Prostate gland (tissue), 2 donors: ENCODE measurements around the gene EIF3I. TPM values are rescaled to one million over a fixed set of nuclear protein-coding genes. Genes with fewer than 3 reads are reported as not detected.

Experiments used
- DNase-seq: peaks from one replicate; pipeline ENCODE4 v3.0.0-alpha.2; 2019; ENCODE audit warnings: low spot score
- H3K27ac ChIP-seq, 2 donors: fragments of 200-600 bp; sonication (generic); 2 replicates each; pipeline ENCODE4 v1.5.1; 2017 to 2019
- H3K27me3 ChIP-seq: fragments of 200-600 bp; sonication (generic); replicated peaks from 2 replicates; pipeline ENCODE4 v1.5.1; 2019; ENCODE audit not compliant: insufficient read depth
- H3K36me3 ChIP-seq, 2 donors: fragments of 200-600 bp; sonication (generic); 1 replicate in 1 of 2; 2 replicates in 1 of 2; pipeline versions ENCODE4 v1.5.1 to v1.8.1; 2017 to 2019
- H3K4me1 ChIP-seq: fragments of 200-600 bp; sonication (generic); replicated peaks from 2 replicates; pipeline ENCODE4 v1.5.1; 2019
- H3K4me3 ChIP-seq, 2 donors: fragments of 200-600 bp; sonication (generic); 2 replicates each; pipeline ENCODE4 v1.5.1; 2017 to 2019
- H3K9me3 ChIP-seq: fragments of 200-600 bp; sonication (generic); 2 replicates; pipeline ENCODE4 v1.5.1; 2017
- CTCF ChIP-seq, 4 experiments: fragments of 200-600 bp in 2 of 4; fragments of 450-650 bp in 2 of 4; sonication (generic) in 2 of 4; IDR thresholded peaks; 1 replicate in 3 of 4; 2 replicates in 1 of 4; pipeline ENCODE4 v1.5.1; 2016 to 2019; ENCODE audit warnings: antibody characterized with exemption in 4 of 4, mild to moderate bottlenecking in 2 of 4, moderate library complexity in 2 of 4
- POLR2A ChIP-seq: fragments of 450-650 bp; IDR thresholded peaks from one replicate; pipeline ENCODE4 v1.6.1; 2016; ENCODE audit warnings: antibody characterized with exemption, mild to moderate bottlenecking
- POLR2AphosphoS5 ChIP-seq: sonication (generic); formaldehyde crosslinking; IDR thresholded peaks from one replicate; pipeline ENCODE4 v1.6.1; 2017; ENCODE audit warnings: antibody characterized with exemption
- WGBS: methylation state at CpG from one replicate; pipeline ENCODE4 v1.1.5; 2018; 5-methylcytosine and 5-hydroxymethylcytosine counted together
- intact Hi-C: fragments of 100-400 bp; cut with DNase I; formaldehyde crosslinking; loops from one replicate; pipeline ENCODE4 v1.14.2; 2022
- total RNA-seq, 2 donors: library from RNA; depleted of rRNA; stranded (reverse); fragments of >200 nt; gene quantifications; one replicate each; pipeline ENCODE4 v1.1.0, GENCODE V29; 2016

EIF3I gene
- total RNA-seq, 2 donors from 2014 or later = 158 to 181 TPM

GRCh38 chr1:32234792-32235191, 12.6 kb downstream of the EIF3I start:
- WGBS = 78% methylated on average over 7 of the region's 7 CpGs
- Histone ChIP-seq H3K9me3 (no peaks in the 10 kb centered on the region), H3K27ac (no peak overlapping the region), H3K4me1 (no peaks in the 10 kb centered on the region), H3K4me3 (no peak overlapping the region), H3K36me3 (peaks cover 3 to 9% of the 10 kb centered on the region in 2 donors), H3K27me3 (no peaks in the 10 kb centered on the region)
- TF ChIP-seq POLR2A (no peak), POLR2AphosphoS5 (no peak), CTCF (IDR thresholded peaks at IDR 0.05) (no peak)
- no peak for DNase-seq
- intact Hi-C loops = no loop called here

- peak overlapping the region in 1 of 2 donors; percentile 81 for H3K27ac ChIP-seq
- H3K4me3 ChIP-seq = no peak overlapping the region
- WGBS = 30% methylated on average over 4 of the region's 4 CpGs
- H3K27me3 ChIP-seq = no peaks in the 10 kb centered on the region
- intact Hi-C loops = no loop called here
- no peak for DNase-seq
- TF ChIP-seq POLR2AphosphoS5 = no peak
- no peak for TF ChIP-seq CTCF (IDR thresholded peaks at IDR 0.05)
- TF ChIP-seq POLR2A = no peak
- no peaks in the 10 kb centered on the region for H3K4me1 ChIP-seq
- H3K36me3 ChIP-seq = no peaks in the 10 kb centered on the region
- H3K9me3 ChIP-seq = no peaks in the 10 kb centered on the region
These were observed 17.1 kb downstream of the EIF3I start for GRCh38 chr1:32239337-32239736.

- intact Hi-C loops = loop anchor here (5.0 kb wide), 2 partner anchors 57 to 113 kb away; no protein-coding TSS in a partner anchor
- Histone ChIP-seq H3K4me3 (peak overlapping the region; percentile 36 to 52), H3K36me3 (no peaks in the 10 kb centered on the region), H3K27ac (peak overlapping the region; percentile 76 to 81), H3K27me3 (no peaks in the 10 kb centered on the region), H3K9me3 (no peaks in the 10 kb centered on the region), H3K4me1 (no peaks in the 10 kb centered on the region)
- 39% methylated on average over 20 of the region's 20 CpGs for WGBS
- TF ChIP-seq POLR2AphosphoS5 (no peak), POLR2A (no peak), CTCF (IDR thresholded peaks at IDR 0.05) (no peak)
- DNase-seq = no peak
These were observed 17.6 kb downstream of the EIF3I start for GRCh38 chr1:32239790-32240139.

GRCh38 chr1:32240140-32240951, 18.1 kb downstream of the EIF3I start:
- peak overlapping the region; percentile 36 to 52 for H3K4me3 ChIP-seq
- H3K36me3 ChIP-seq = no peaks in the 10 kb centered on the region
- H3K9me3 ChIP-seq = no peaks in the 10 kb centered on the region
- 2% methylated on average over 57 of the region's 62 CpGs for WGBS
- intact Hi-C loops = loop anchor here (5.0 kb wide), 2 partner anchors 58 to 112 kb away; no protein-coding TSS in a partner anchor
- H3K27ac ChIP-seq = peak overlapping the region; percentile 76 to 81
- peak; percentile 90 for TF ChIP-seq POLR2A
- peak; percentile 81 for TF ChIP-seq POLR2AphosphoS5
- TF ChIP-seq CTCF (IDR thresholded peaks at IDR 0.05) = peak in 2 of 4 experiments; percentile 28 to 50
- no peaks in the 10 kb centered on the region for H3K27me3 ChIP-seq
- peak; percentile 76 for DNase-seq
- H3K4me1 ChIP-seq = no peaks in the 10 kb centered on the region
